ENCODE measurements around the gene GORAB.

The GORAB gene

DNA sequence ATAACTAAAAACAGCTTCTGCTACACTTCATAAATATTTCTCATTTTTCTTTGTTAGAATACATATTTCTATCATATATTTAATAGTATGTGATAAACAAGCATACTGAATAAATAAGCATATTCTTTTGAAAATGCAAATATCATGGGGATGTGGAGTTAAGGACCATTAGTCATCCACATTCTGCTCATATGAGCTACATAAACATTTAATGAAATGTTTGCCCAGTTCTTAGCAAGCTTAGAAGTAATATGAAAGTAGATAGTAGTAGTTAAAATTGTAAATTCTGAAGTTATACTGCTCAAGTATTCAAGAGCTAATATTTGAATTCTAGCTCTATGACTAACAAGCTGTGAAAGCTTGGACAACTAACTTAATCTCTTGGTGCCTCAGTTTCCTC lies 10.1 kb upstream of the GORAB start:
- no peaks in the 10 kb centered on the region for H3K4me1 Mint-ChIP-seq (ENCODE audit: low read depth)
- no peak overlapping the region for H3K4me3 Mint-ChIP-seq
- H3K9me3 Mint-ChIP-seq: no peaks in the 10 kb centered on the region
- H3K27ac Mint-ChIP-seq: no peak overlapping the region
- no peaks in the 10 kb centered on the region for H3K36me3 Mint-ChIP-seq (ENCODE audit: low read depth)
- peaks cover 28% of the 10 kb centered on the region for H3K27me3 Mint-ChIP-seq (ENCODE audit: low read depth)
- no peak for DNase-seq (ENCODE audit: low spot score)

DNA sequence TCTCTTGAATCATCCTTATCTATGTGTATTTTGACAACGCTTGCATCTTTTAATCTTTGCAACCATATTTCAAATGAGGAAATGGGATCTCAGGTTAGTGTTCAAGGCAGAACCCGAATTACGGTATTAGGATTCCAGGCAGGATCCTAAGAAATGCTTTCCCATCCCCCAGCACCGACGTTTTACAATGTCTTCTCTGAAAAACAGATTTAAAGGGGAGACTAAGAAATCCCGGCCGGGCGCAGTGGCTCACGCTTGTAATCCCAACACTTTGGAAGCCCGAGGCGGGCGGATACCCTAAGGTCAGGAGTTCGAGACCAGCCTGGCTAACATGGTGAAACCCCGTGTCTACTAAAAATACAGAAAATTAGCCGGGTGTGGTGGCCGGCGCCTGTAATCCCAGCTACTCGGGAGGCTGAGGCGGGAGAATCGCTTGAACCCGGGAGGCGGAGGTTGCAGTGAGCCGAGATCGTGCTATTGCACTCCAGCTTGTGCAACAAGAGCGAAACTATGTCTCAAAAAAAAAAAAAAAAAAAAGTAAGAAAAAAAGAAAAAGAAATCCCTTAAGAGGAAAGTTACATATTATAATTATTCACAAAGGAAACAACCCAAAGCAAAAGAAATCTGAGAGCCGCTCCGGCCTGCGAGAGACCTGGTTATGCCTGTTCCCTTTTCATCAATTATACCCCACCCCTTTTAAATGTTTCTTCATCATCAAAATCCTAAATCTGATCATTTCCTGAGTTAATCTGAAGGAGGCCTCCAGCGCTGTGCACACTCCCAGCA lies 801 bp upstream of the GORAB start:
- H3K27me3 Mint-ChIP-seq (ENCODE audit: low read depth): peaks cover 14% of the 10 kb centered on the region
- DNase-seq (ENCODE audit: low spot score): no peak
- H3K36me3 Mint-ChIP-seq (ENCODE audit: low read depth): peaks cover under 1% of the 10 kb centered on the region
- peaks cover 2% of the 10 kb centered on the region for H3K4me1 Mint-ChIP-seq (ENCODE audit: low read depth)
- no peaks in the 10 kb centered on the region for H3K9me3 Mint-ChIP-seq
- H3K27ac Mint-ChIP-seq: no peak overlapping the region
- H3K4me3 Mint-ChIP-seq: no peak overlapping the region

DNA sequence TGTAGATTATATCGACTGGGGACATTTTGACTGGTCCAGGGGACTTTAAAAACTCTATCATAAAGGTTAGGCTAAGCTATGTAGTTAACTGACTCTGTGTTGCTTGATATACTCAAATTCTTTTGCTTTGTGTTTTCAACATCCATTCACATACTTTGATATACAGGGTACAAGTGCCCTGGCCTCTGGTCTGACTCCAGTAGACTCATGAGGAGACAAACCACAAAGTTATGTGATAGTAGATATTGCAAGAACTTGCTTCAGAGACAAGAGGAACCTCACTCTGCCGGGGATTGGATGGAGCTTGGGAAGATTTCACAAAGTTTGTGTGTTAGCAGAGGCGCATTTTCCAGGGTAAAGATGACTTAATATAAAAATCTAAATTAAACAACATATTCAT lies 1.3 kb downstream of the GORAB start:
- DNase-seq (ENCODE audit: low spot score): no peak
- H3K4me3 Mint-ChIP-seq: no peak overlapping the region
- no peaks in the 10 kb centered on the region for H3K9me3 Mint-ChIP-seq
- peaks cover 6% of the 10 kb centered on the region for H3K36me3 Mint-ChIP-seq (ENCODE audit: low read depth)
- peaks cover 5% of the 10 kb centered on the region for H3K4me1 Mint-ChIP-seq (ENCODE audit: low read depth)
- H3K27me3 Mint-ChIP-seq (ENCODE audit: low read depth): peaks cover 8% of the 10 kb centered on the region
- H3K27ac Mint-ChIP-seq: no peak overlapping the region

DNA sequence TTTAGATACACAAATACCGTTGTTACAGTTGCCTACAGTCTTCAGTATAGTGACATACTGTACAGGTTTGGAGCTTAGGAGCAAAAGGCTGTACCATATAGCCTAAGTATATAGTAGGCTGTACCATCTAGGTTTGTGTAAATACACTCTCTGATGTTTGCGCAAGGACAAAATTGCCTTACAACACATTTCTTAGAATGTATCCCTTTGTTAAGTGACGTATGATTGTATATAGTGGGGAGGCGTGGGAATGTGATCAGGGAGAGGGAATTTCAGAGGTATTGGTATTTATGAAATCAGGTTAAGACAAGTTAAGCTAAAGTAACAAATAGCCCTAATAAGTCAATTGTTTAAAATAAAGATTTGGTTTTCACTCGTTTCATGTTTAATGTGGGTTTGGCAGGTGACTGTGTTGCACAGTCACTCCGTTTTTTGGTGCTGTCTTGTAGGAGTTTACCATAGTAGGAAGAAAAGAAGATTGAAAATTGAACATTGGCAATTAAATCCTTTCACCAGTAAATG lies 2.7 kb downstream of the GORAB start:
- Mint-ChIP-seq H3K4me3 (no peak overlapping the region), H3K9me3 (no peaks in the 10 kb centered on the region)

DNA sequence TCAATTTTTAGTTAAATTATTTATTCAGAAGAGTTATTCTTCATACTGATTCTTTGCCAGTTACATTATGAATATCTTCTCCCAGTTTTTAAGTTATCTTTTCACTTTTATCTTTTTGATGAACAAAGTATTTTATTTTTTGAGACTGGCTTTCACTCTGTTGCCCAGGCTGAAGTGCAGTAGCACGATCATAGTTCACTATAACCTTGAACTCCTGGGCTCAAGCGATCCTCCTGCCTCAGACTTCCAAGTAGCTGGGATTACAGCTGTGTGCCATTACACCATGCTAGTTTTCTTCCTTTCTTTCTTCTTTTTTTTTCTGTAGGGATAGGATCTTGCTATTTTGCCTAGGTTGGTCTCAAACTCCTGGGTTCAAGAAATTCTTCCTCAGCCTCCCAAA lies 3.5 kb downstream of the GORAB start:
- peaks cover 25% of the 10 kb centered on the region for H3K36me3 Mint-ChIP-seq (ENCODE audit: low read depth)
- peaks cover 5% of the 10 kb centered on the region for H3K4me1 Mint-ChIP-seq (ENCODE audit: low read depth)
- H3K27me3 Mint-ChIP-seq (ENCODE audit: low read depth): no peaks in the 10 kb centered on the region
- DNase-seq (ENCODE audit: low spot score): no peak
- no peak overlapping the region for H3K4me3 Mint-ChIP-seq
- no peak overlapping the region for H3K27ac Mint-ChIP-seq
- H3K9me3 Mint-ChIP-seq: no peaks in the 10 kb centered on the region

More for the DNA sequence above, 2.7 kb downstream of the GORAB start:
- peaks cover 3% of the 10 kb centered on the region for H3K27me3 Mint-ChIP-seq (ENCODE audit: low read depth)
- peaks cover 5% of the 10 kb centered on the region for H3K4me1 Mint-ChIP-seq (ENCODE audit: low read depth)
- peaks cover 18% of the 10 kb centered on the region for H3K36me3 Mint-ChIP-seq (ENCODE audit: low read depth)
- DNase-seq (ENCODE audit: low spot score): no peak
- no peak overlapping the region for H3K27ac Mint-ChIP-seq

DNA sequence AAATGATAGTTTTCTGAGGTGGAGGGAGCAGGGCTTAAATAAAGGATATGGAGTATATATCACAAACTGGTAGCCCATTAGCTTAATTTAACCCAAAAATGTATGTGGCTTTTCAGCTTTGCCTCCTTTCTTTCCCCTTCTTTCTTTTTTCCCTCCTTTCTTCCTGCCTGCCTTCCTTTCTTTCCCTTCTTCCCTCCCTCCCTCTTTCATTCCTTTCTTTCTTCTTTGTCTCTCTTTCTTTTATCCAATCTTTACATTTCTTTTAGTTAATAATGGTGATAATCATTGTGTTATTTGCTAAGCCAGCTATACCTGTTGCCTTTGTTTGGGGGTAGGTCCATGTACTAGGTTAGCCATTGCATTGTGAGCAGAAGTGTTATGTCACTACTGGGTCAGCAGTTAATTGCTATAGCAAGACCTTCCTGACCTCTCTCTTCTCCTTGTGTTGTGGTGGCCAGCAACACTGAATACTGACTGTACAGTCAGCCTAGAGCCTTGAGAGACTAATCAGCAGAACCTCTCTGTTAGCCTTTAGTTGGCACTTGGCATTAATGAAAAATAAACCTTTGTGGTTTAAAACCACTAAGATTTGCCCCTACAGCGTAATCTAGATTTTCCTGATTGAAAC lies 5.1 kb downstream of the GORAB start:
- H3K27ac Mint-ChIP-seq: no peak overlapping the region
- H3K27me3 Mint-ChIP-seq (ENCODE audit: low read depth): no peaks in the 10 kb centered on the region
- H3K4me3 Mint-ChIP-seq: no peak overlapping the region
- DNase-seq (ENCODE audit: low spot score): no peak
- peaks cover 33% of the 10 kb centered on the region for H3K36me3 Mint-ChIP-seq (ENCODE audit: low read depth)
- no peaks in the 10 kb centered on the region for H3K9me3 Mint-ChIP-seq
- peaks cover 5% of the 10 kb centered on the region for H3K4me1 Mint-ChIP-seq (ENCODE audit: low read depth)

DNA sequence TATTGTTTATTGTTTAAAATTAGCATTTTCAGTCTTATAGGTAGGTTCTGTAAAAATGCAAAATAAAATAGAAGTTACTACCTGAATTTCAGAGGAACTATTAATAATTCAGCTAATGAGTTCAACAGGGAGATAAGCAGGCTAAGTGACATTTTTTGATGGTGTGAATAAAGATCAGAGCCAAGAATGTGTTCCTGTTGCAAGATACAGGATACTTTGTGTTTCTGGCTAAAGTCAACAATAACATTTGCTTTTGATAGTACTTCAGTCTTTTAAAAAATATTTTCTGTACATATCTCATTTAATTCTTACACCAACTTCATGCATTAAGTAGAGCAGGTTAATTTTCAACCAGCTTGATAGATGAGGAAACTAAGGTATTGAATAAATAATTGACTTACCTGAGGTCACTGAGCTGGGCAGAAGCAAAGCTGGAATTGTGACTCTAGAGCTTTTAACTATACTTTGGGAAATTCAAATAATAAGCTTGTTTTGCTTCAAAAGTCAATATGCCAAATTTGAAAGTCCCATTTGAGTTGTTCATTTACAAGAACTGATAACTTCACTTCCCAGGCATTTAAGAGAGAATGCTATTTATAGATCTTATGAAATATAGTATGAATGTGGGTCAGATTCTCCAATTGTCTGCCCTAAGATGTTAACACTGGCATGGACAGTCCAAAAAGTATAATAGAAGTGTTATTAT lies 6.0 kb downstream of the GORAB start:
- Mint-ChIP-seq H3K36me3 (ENCODE audit: low read depth) (peaks cover 35% of the 10 kb centered on the region), H3K27ac (no peak overlapping the region)
- no peak for DNase-seq (ENCODE audit: low spot score)

DNA sequence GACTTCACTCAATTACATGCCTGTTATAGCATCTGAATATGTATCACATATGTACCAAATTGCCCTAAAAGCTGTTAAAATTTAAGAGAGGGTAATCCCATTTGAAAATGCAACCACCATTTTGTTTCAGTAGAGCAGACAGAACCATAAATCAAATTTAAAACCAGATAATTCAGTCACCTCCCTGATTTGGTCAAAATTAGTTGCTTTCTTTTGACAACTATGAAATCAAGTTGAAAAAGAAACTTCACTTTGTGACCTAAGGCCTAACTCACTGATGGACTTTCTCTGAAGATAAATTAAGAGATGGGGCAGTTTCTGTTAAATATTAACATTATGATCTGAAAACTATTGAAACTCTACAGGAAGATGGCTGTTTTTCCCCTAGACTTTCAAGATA lies 6.7 kb downstream of the GORAB start:
- H3K36me3 Mint-ChIP-seq (ENCODE audit: low read depth): peaks cover 41% of the 10 kb centered on the region
- H3K4me3 Mint-ChIP-seq: no peak overlapping the region
- DNase-seq (ENCODE audit: low spot score): no peak
- no peaks in the 10 kb centered on the region for H3K27me3 Mint-ChIP-seq (ENCODE audit: low read depth)
- peaks cover 5% of the 10 kb centered on the region for H3K4me1 Mint-ChIP-seq (ENCODE audit: low read depth)
- no peak overlapping the region for H3K27ac Mint-ChIP-seq
- no peaks in the 10 kb centered on the region for H3K9me3 Mint-ChIP-seq

More for the DNA sequence above, 6.0 kb downstream of the GORAB start:
- H3K9me3 Mint-ChIP-seq: no peaks in the 10 kb centered on the region
- no peak overlapping the region for H3K4me3 Mint-ChIP-seq
- H3K4me1 Mint-ChIP-seq (ENCODE audit: low read depth): peaks cover 5% of the 10 kb centered on the region
- no peaks in the 10 kb centered on the region for H3K27me3 Mint-ChIP-seq (ENCODE audit: low read depth)

DNA sequence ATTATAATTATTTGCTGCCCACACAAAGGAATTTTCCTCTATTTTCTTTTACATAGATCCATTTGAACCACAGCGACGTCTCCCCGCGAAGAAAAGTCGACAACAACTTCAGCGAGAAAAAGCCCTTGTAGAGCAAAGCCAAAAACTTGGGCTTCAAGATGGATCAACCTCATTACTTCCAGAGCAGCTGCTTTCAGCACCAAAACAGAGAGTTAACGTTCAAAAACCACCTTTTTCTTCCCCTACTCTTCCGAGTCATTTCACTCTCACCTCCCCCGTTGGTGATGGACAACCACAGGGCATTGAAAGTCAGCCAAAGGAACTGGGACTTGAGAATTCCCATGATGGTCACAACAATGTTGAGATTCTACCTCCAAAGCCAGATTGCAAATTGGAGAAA lies 7.2 kb downstream of the GORAB start:
- Mint-ChIP-seq H3K36me3 (ENCODE audit: low read depth) (peaks cover 45% of the 10 kb centered on the region), H3K27ac (no peak overlapping the region), H3K9me3 (no peaks in the 10 kb centered on the region), H3K4me1 (ENCODE audit: low read depth) (peaks cover 5% of the 10 kb centered on the region), H3K4me3 (no peak overlapping the region), H3K27me3 (ENCODE audit: low read depth) (no peaks in the 10 kb centered on the region)
- DNase-seq (ENCODE audit: low spot score): no peak

DNA sequence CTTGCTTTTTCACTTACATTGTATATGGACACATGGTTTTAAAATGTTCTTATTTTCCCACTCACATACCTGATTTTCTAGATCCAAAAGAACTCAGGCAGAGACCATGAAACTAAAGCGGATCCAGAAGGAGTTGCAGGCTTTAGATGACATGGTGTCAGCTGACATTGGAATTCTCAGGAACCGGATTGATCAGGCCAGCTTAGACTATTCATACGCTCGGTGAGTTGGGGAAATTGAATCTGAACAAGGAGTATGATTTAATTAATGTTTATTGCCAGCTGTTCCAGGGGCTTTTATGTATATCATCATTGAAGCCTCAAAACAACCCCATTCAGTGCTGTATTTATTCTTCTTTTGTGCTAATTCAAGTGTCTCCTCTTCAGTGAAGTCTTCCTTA lies 12.7 kb downstream of the GORAB start:
- H3K27me3 Mint-ChIP-seq (ENCODE audit: low read depth): no peaks in the 10 kb centered on the region
- H3K4me3 Mint-ChIP-seq: no peak overlapping the region
- DNase-seq (ENCODE audit: low spot score): no peak
- peaks cover 2% of the 10 kb centered on the region for H3K4me1 Mint-ChIP-seq (ENCODE audit: low read depth)
- peaks cover 61% of the 10 kb centered on the region for H3K36me3 Mint-ChIP-seq (ENCODE audit: low read depth)
- peaks cover 5% of the 10 kb centered on the region for H3K9me3 Mint-ChIP-seq
- no peak overlapping the region for H3K27ac Mint-ChIP-seq

DNA sequence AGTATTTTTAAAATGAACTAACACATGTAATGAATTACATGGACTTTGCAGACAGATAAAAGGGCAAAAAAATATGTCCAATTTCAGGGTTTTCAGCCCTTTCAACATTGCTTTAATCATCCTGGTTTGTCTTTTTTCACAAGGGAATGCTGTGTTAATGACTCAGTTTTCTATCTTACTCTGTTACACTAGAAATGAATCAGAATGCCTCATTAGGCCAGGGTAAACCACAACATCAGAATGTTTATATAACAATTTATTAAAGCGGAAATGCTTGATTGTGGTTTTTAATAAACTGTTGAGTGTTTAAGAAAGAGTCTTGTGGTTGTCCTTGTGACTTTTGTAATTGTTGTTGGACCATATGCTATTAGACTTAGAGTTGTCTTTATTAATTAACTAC lies 13.5 kb downstream of the GORAB start:
- Mint-ChIP-seq H3K27me3 (ENCODE audit: low read depth) (no peaks in the 10 kb centered on the region), H3K27ac (no peak overlapping the region), H3K4me3 (no peak overlapping the region), H3K4me1 (ENCODE audit: low read depth) (no peaks in the 10 kb centered on the region), H3K9me3 (peaks cover 5% of the 10 kb centered on the region), H3K36me3 (ENCODE audit: low read depth) (peaks cover 59% of the 10 kb centered on the region)
- DNase-seq (ENCODE audit: low spot score): no peak

DNA sequence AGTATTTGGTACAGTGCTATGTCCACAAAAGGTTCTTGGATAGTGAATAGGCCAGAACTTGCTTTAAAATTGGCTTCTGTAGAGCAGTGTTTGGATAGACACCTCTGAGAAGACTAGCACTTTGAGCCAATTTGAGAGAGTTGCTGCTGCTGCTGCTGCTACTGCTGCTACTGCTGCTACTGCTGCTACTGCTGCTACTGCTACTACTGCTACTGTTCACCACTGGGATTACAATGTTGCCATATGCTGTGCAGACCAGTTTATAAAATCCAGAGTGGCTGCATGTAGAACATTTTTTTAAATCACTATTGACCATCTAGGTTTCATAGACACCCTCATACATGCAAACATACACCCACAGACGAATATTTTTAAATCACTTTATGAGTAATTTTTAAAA lies 15.3 kb downstream of the GORAB start:
- Mint-ChIP-seq H3K36me3 (ENCODE audit: low read depth) (peaks cover 65% of the 10 kb centered on the region), H3K27me3 (ENCODE audit: low read depth) (no peaks in the 10 kb centered on the region), H3K4me3 (no peak overlapping the region), H3K9me3 (peaks cover 5% of the 10 kb centered on the region), H3K27ac (no peak overlapping the region), H3K4me1 (ENCODE audit: low read depth) (no peaks in the 10 kb centered on the region)
- DNase-seq (ENCODE audit: low spot score): no peak

DNA sequence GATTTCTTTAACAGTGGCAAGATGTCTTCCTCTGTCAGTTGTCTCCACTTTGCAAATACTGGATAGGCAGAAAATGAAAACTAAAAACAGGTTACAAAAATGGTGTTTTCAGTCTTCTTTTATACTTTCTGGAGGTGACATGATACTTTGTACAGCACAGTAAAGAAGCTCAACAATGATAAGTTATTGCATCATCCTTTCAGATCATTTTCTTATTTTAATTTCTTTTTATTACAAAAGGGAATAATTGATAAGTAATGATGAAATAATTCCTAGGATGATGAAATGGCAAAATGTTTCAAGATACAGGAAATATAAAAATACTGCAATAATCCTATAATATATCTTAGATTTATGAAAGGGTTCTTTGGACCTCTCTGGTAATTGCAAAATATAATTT lies 16.5 kb downstream of the GORAB start:
- no peak overlapping the region for H3K27ac Mint-ChIP-seq
- H3K27me3 Mint-ChIP-seq (ENCODE audit: low read depth): no peaks in the 10 kb centered on the region
- peaks cover 5% of the 10 kb centered on the region for H3K9me3 Mint-ChIP-seq
- no peaks in the 10 kb centered on the region for H3K4me1 Mint-ChIP-seq (ENCODE audit: low read depth)
- H3K36me3 Mint-ChIP-seq (ENCODE audit: low read depth): peaks cover 65% of the 10 kb centered on the region
- DNase-seq (ENCODE audit: low spot score): no peak
- no peak overlapping the region for H3K4me3 Mint-ChIP-seq

DNA sequence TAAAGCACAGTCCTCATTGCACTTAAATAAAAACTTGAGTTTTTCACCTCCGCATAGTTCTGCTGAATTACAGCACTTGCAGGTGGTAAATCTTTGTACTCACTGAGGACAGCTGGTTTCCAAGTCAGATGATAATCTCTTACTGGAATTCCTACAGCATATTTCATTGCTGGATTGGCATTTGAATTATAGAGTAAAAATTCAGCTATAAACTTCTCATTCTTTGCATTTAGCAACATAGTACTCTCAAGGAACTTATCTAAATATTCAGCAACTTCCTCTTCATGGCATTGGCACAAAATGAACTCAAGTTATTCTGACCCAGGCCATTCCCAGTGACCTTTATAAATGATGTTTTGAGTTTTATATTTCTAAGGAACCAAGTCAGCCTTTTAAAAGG lies 23.4 kb downstream of the GORAB start:
- Mint-ChIP-seq H3K27me3 (ENCODE audit: low read depth) (no peaks in the 10 kb centered on the region), H3K9me3 (peaks cover 17% of the 10 kb centered on the region), H3K27ac (no peak overlapping the region), H3K4me1 (ENCODE audit: low read depth) (no peaks in the 10 kb centered on the region), H3K4me3 (no peak overlapping the region), H3K36me3 (ENCODE audit: low read depth) (peaks cover 27% of the 10 kb centered on the region)
- no peak for DNase-seq (ENCODE audit: low spot score)

Data from T-helper 2 cell treated with Interferon-gamma antibody and Interleukin-4, amounts not matched to agents 5 μg/mL and 100 μg/mL, for 36 hours (primary cell).